ENCODE results near the gene STAP2.
"Not testable (repeated sequence)": the region's sequence is repeated elsewhere in the genome, so short reads cannot be mapped to it uniquely, and the experiment has no call there.

The STAP2 gene

DNA sequence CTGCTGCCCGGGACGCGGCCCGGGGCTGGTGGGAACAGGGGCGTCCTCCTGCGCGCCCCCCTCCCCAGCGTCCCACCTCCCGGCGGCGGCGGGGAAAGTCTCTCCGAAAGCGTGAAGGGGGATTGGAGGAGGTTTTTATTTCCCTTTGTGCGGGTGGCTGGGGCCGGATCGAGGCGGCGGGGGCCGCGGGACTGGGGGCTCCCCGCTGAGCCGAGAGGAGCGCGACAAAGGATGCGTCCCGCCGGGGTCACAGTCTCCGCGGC, 59.4 kb downstream of the STAP2 start:
- DNase-seq (ENCODE audit: extremely low spot score, insufficient read length, low read depth) (no peak), FAIRE-seq (no peak)

DNA sequence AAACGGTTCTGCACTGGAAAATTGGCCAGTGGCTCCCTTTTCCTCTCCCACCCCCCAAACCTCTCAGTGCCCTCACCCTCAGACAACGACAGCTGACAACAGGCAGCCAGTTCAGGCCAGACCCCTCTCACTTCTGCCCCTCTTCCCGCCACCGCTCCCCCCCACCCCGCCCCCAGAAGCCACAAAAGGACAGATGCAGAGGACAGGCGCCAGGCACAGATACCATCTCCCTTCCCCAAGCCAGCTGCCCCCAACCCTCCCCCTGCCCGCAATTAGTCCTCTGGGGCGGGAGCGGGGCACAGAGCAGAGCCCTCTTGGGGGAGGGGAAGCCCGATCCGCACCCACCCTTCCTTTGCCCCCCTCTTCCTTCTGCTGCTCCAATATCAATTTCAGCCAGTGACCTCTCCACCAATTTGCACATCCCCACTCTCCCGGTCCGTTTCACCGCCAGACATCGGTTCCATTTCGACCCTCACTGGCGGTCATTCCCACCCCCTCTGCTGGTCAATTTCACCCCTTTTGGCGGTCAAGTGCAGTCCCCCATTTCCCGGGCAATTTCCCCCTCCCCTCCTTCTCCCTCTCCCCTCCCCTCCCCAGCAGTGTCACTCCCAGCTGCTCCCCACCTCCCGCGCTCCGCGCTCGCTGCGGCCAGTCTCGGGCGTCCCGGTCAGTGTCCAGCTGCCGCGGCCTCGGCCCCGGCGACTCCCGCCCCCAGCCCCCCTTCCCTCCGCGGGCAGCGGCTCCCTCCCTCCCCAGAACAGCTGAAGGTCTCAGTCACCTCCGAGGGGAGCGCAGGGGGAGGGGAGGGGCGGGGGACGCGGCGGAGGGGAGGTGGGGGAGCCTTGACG, 60.0 kb downstream of the STAP2 start, which contains the start of gene SHD:
SHD (plus strand) TSS at position 848 of the 848 bp plus-strand sequence. CDS start 798 bp downstream, outside the sequence.
- no peak for DNase-seq (ENCODE audit: extremely low spot score, insufficient read length, low read depth)
- FAIRE-seq: no peak

GRCh38 chr19:4278010-4278409, 60.6 kb downstream of the STAP2 start:
- FAIRE-seq (no peak), DNase-seq (ENCODE audit: extremely low spot score, insufficient read length, low read depth) (no peak)

DNA sequence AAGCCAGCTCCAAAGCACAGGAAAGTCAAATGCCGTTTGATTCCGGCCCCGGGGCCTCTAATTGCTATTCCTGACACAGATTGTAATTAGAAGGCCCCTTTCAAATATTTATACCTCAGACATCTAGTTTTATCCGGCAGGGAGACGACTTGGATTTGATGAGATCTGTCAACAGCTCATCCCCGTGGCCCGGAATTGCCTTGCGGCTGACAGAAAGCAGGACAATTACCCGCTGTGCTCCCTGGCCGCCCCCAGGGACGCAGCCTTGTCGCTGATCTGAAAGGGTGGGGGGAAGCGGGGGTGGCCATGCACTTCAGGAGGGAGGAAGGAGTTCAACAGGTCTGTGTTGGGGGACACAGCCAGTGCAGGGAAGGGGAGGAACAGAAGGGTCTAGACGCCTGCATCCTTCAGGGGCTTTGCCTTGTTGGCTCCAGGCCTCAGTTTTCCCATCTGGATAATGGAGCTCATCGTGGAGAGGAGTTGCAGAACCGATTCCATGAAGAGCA, 61.4 kb downstream of the STAP2 start:
- no peak for FAIRE-seq

DNA sequence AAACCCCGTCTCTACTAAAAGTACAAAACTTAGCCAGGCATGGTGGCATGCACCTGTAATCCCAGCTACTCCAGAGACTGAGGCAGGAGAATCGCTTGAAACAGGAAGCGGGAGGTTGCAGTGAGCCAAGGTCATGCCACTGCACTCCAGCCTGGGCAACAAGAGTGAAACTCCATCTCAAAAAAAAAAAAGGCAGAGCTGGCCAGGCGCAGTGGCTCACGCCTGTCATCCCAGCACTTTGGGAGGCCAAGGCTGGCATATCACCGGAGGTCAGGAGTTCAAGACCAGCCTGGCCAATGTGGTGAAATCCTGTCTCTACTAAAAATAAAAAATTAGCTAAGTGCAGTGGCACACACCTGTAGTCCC, 64.3 kb downstream of the STAP2 start:
- not testable (repeated sequence) for FAIRE-seq; DNase-seq (ENCODE audit: extremely low spot score, insufficient read length, low read depth)

More for the DNA sequence above, 61.4 kb downstream of the STAP2 start:
- DNase-seq (ENCODE audit: extremely low spot score, insufficient read length, low read depth): no peak
